ENCODE measurements around the gene DDX47. TPM values are rescaled to one million over a fixed set of nuclear protein-coding genes. Genes with fewer than 3 reads are reported as not detected.
"Not testable (repeated sequence)": the region's sequence is repeated elsewhere in the genome, so short reads cannot be mapped to it uniquely, and the experiment has no call there.

Gene DDX47
- polyA plus RNA-seq, 1 experiment: 113 TPM

- H3K4me3 ChIP-seq (ENCODE audit: low read depth, low read length): no peak overlapping the region
- H3K27me3 ChIP-seq (ENCODE audit: control insufficient read depth, insufficient read depth, low read length): no peaks in the 10 kb centered on the region
- H3K27ac ChIP-seq (ENCODE audit: low read depth, low read length): no peak overlapping the region
- CTCF ChIA-PET: interaction anchor here (1.8 to 4.8 kb wide), 2 partner anchors 11 to 14 kb away, joined by 8 to 27 read pairs; partner anchors contain the start of gene DDX47
- no peak for DNase-seq (ENCODE audit: low read depth, low spot score)
- TF ChIP-seq CTCF (IDR thresholded peaks at IDR 0.05; ENCODE audit: low read depth, low read length): no peak
- H3K9me3 ChIP-seq (ENCODE audit: control insufficient read depth, insufficient read depth, low read length): no peaks in the 10 kb centered on the region
- POLR2A ChIA-PET: no interaction called here
Observed at GRCh38 chr12:12799163-12799920, 13.8 kb upstream of the DDX47 start.

- Histone ChIP-seq H3K4me3 (ENCODE audit: low read depth, low read length) (no peak overlapping the region), H3K27ac (ENCODE audit: low read depth, low read length) (peak overlapping the region; percentile 21), H3K9me3 (ENCODE audit: control insufficient read depth, insufficient read depth, low read length) (no peaks in the 10 kb centered on the region), H3K27me3 (ENCODE audit: control insufficient read depth, insufficient read depth, low read length) (no peaks in the 10 kb centered on the region)
- ChIA-PET CTCF (interaction anchor here (0.8 to 4.8 kb wide), 4 partner anchors 12 to 455 kb away, joined by 3 to 27 read pairs (median 6); partner anchors contain the start of gene DDX47), POLR2A (interaction anchor here (0.7 kb wide), 1 partner anchor 99 kb away, joined by 6 read pairs; no protein-coding TSS in a partner anchor)
- TF ChIP-seq CTCF (IDR thresholded peaks at IDR 0.05; ENCODE audit: low read depth, low read length): no peak
- DNase-seq (ENCODE audit: low read depth, low spot score): peak; percentile 54
Observed at GRCh38 chr12:12800406-12801180, 12.6 kb upstream of the DDX47 start.

GRCh38 chr12:12801656-12802055 lies 11.5 kb upstream of the DDX47 start:
- CTCF ChIA-PET: interaction anchor here (0.6 to 1.1 kb wide), 2 partner anchors 11 to 39 kb away, joined by 3 to 7 read pairs; no protein-coding TSS in a partner anchor
- POLR2A ChIA-PET; H3K9me3 ChIP-seq (ENCODE audit: control insufficient read depth, insufficient read depth, low read length); H3K4me3 ChIP-seq (ENCODE audit: low read depth, low read length); DNase-seq (ENCODE audit: low read depth, low spot score); H3K27me3 ChIP-seq (ENCODE audit: control insufficient read depth, insufficient read depth, low read length); H3K27ac ChIP-seq (ENCODE audit: low read depth, low read length): not testable (repeated sequence)

GRCh38 chr12:12803186-12803585 lies 10.0 kb upstream of the DDX47 start:
- Histone ChIP-seq H3K27ac (ENCODE audit: low read depth, low read length) (no peak overlapping the region), H3K9me3 (ENCODE audit: control insufficient read depth, insufficient read depth, low read length) (no peaks in the 10 kb centered on the region), H3K4me3 (ENCODE audit: low read depth, low read length) (no peak overlapping the region), H3K27me3 (ENCODE audit: control insufficient read depth, insufficient read depth, low read length) (no peaks in the 10 kb centered on the region)
- no peak for DNase-seq (ENCODE audit: low read depth, low spot score)
- CTCF ChIA-PET: interaction anchor here (1.3 to 4.4 kb wide), 2 partner anchors 15 to 66 kb away, joined by 4 to 33 read pairs; no protein-coding TSS in a partner anchor
- TF ChIP-seq CTCF (IDR thresholded peaks at IDR 0.05; ENCODE audit: low read depth, low read length): no peak
- POLR2A ChIA-PET: interaction anchor here (0.7 to 1.3 kb wide), 5 partner anchors 10 to 97 kb away, joined by 3 to 4 read pairs (median 3); partner anchors contain the start of gene DDX47

- ChIA-PET POLR2A (interaction anchor here (0.6 to 1.3 kb wide), 6 partner anchors 17 to 375 kb away, joined by 3 to 6 read pairs (median 3); no protein-coding TSS in a partner anchor), CTCF (interaction anchor here (0.6 to 4.4 kb wide), 4 partner anchors 10 to 427 kb away, joined by 3 to 33 read pairs (median 5); no protein-coding TSS in a partner anchor)
- Histone ChIP-seq H3K9me3 (ENCODE audit: control insufficient read depth, insufficient read depth, low read length) (no peaks in the 10 kb centered on the region), H3K27ac (ENCODE audit: low read depth, low read length) (peak overlapping the region; percentile 87), H3K27me3 (ENCODE audit: control insufficient read depth, insufficient read depth, low read length) (no peaks in the 10 kb centered on the region), H3K4me3 (ENCODE audit: low read depth, low read length) (no peak overlapping the region)
- TF ChIP-seq CTCF (IDR thresholded peaks at IDR 0.05; ENCODE audit: low read depth, low read length): no peak
- no peak for DNase-seq (ENCODE audit: low read depth, low spot score)
Observed at GRCh38 chr12:12804011-12804410, 9.1 kb upstream of the DDX47 start.
